ENCODE data around the gene CGB7. TPM values are rescaled to one million over a fixed set of nuclear protein-coding genes. Genes with fewer than 3 reads are reported as not detected.
"Not testable (repeated sequence)": the region's sequence is repeated elsewhere in the genome, so short reads cannot be mapped to it uniquely, and the experiment has no call there.

The CGB7 gene
- total RNA-seq, 3 donors from 2014 or later: not detected

DNA sequence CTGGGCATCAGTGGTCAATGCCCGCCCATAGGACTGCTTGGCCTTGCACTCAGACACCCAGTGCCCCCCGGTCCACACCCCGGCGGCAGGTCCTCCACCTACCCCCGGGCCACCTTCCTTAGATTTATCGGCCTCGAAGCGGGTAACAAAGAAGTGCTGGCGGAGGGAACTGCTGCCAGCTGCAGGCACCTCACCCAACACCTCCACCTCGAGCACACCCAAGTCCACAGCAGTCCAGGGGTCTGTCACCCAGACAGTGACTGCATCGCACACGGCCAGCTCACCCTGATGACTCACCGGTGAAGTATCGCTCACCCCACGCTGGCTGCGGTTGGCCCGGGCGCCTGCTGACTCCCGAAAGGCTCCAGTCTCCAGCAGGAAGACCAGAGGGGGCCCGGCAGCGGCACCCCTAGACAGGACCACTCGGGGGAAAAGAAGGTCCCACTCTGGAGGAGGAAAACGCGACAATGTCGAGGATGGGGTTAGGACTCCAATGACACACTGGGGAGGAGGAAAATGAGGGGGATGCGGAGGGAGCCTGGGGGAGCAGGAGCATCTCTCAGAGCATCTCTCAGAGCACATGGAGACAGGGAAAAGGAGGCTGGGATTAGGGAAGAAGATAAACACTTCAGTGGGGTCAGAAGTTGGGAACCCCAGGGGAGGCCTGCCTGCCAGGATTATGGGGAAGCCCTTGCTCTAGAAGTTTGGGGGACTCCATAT, 18.8 kb downstream of the CGB7 start:
- not testable (repeated sequence) for H3K4me1 Mint-ChIP-seq (ENCODE audit: low read depth); H3K4me3 Mint-ChIP-seq; H3K27me3 Mint-ChIP-seq (ENCODE audit: low read depth); ATAC-seq; H3K9me3 Mint-ChIP-seq; DNase-seq; H3K36me3 Mint-ChIP-seq (ENCODE audit: insufficient read depth)

DNA sequence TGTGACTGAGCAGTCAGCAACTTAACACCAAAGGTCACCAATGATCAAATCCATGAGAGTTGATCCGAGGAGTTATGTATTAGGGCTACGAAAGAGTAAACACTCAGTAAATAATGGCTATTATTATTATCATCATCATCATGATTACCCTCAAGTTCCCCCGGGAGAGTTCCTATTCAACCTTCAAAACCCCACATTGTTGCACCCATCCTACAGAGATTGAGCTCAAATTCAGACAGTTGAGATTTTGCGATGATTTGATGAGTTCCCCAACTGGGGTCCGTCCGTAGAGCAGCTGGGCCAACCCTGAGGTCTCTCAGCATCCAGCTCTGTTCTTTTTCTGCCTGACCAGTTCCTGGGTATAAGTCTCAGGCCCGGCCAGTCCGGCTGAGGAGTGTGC, 19.4 kb downstream of the CGB7 start:
- not testable (repeated sequence) for ATAC-seq; H3K36me3 Mint-ChIP-seq (ENCODE audit: insufficient read depth); H3K4me3 Mint-ChIP-seq; H3K27me3 Mint-ChIP-seq (ENCODE audit: low read depth); DNase-seq; H3K4me1 Mint-ChIP-seq (ENCODE audit: low read depth); H3K9me3 Mint-ChIP-seq

DNA sequence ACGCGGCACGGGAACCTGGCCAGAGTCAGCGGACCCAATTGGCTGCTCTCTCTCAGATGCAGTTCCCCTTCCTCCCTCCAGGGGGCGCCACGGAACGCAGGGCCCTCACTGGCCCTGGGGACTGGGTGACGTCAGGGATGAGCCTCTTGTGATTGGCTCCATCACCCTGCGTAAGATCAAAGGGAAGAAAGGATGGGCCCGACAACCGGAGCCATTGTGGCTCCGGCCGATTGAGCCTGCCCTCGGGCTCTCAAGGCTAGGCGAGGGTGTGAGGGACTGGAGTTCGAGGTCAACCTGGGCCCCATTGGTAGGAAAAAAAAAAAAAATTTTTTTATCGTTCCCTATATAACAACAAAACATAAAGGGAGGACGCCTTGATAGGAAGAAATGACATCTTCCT, 20.7 kb downstream of the CGB7 start, which contains the start of gene CGB1:
TSS of gene CGB1 (minus strand) at position 81 of the 400 bp plus-strand sequence. CDS start 184 bp downstream, outside the sequence.
- ATAC-seq: peak; percentile 30 to 56

DNA sequence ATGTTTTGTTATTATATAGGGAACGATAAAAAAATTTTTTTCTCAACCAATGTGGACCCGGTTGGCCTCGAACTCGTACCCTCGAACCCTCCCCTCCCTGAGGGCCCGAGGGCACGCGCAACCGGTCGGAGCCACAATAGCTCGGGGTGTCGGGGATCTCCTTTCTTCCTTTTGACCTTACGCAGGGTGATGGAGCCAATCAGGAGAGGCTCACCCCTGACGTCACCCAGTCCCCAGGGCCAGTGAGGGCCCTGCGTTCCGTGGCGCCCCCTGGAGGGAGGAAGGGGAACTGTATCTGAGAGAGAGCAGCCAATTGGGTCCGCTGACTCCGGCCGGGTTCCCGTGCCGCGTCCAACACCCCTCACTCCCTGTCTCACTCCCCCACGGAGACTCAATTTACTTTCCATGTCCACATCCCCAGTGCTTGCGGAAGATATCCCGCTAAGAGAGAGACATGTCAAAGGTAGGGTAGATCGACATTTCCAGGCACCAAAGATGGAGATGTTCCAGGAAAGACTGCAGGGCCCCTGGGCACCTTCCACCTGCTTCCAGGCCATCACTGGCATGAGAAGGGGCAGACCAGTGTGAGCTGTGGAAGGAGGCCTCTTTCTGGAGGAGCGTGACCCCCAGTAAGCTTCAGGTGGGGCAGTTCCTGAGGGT, 25.8 kb downstream of the CGB7 start, which contains the start of gene CGB2:
TSS of gene CGB2 (plus strand) at position 249 of the 660 bp plus-strand sequence. CDS start at position 455, 206 bp downstream.
- H3K9me3 Mint-ChIP-seq; H3K27me3 Mint-ChIP-seq (ENCODE audit: low read depth); H3K4me3 Mint-ChIP-seq; H3K36me3 Mint-ChIP-seq (ENCODE audit: insufficient read depth); H3K4me1 Mint-ChIP-seq (ENCODE audit: low read depth): not testable (repeated sequence)
- peak; percentile 70 for DNase-seq
- peak; percentile 78 to 94 for ATAC-seq

More for the DNA sequence above, 20.7 kb downstream of the CGB7 start, which contains the start of gene CGB1:
- not testable (repeated sequence) for H3K9me3 Mint-ChIP-seq; H3K4me3 Mint-ChIP-seq; H3K27me3 Mint-ChIP-seq (ENCODE audit: low read depth); H3K36me3 Mint-ChIP-seq (ENCODE audit: insufficient read depth); H3K4me1 Mint-ChIP-seq (ENCODE audit: low read depth)
- DNase-seq: peak; percentile 40

DNA sequence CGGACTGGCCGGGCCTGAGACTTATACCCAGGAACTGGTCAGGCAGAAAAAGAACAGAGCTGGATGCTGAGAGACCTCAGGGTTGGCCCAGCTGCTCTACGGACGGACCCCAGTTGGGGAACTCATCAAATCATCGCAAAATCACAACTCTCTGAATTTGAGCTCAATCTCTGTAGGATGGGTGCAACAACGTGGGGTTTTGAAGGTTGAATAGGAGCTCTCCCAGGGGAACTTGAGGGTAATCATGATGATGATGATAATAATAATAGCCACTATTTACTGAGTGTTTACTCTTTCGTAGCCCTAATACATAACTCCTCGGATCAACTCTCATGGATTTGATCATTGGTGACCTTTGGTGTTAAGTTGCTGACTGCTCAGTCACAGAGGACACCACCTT, 27.2 kb downstream of the CGB7 start:
- not testable (repeated sequence) for H3K9me3 Mint-ChIP-seq; DNase-seq; H3K36me3 Mint-ChIP-seq (ENCODE audit: insufficient read depth); ATAC-seq; H3K4me3 Mint-ChIP-seq; H3K27me3 Mint-ChIP-seq (ENCODE audit: low read depth); H3K4me1 Mint-ChIP-seq (ENCODE audit: low read depth)

DNA sequence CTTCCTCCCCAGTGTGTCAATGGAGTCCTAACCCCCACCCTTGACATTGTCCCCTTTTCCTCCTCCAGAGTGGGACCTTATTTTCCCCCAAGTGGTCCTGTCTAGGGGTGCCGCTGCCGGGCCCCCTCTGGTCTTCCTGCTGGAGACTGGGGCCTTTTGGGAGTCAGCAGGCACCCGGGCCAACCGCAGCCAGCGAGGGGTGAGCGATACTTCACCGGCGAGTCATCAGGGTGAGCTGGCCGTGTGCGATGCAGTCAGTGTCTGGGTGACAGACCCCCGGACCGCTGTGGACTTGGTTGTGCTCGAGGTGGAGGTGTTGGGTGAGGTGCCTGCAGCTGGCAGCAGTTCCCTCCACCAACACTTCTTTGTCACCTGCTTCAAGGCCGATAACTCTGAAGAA, 27.8 kb downstream of the CGB7 start:
- not testable (repeated sequence) for H3K27me3 Mint-ChIP-seq (ENCODE audit: low read depth); ATAC-seq; H3K4me1 Mint-ChIP-seq (ENCODE audit: low read depth); DNase-seq; H3K9me3 Mint-ChIP-seq; H3K36me3 Mint-ChIP-seq (ENCODE audit: insufficient read depth); H3K4me3 Mint-ChIP-seq

DNA sequence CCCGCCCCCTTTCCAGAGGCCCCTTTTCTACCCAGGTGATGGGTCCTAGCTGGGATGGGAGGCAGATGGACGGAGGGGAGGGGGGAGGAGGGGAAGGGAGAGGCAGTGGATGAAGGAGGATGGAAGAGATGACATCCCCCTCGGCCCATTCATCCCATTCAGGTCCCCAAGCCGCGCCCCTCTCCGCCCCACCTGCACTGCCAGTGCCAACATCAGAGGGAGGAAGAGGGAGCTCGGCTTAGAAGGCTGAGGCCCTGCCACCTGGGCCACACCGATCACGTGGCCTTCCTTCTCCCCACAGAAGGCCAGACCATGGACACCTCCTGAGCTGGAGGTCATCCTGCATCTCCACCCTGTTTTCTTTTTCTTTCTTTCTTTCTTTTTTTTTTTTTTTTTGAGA, 28.9 kb downstream of the CGB7 start:
- not testable (repeated sequence) for H3K4me1 Mint-ChIP-seq (ENCODE audit: low read depth); H3K9me3 Mint-ChIP-seq; H3K4me3 Mint-ChIP-seq; DNase-seq; ATAC-seq; H3K36me3 Mint-ChIP-seq (ENCODE audit: insufficient read depth); H3K27me3 Mint-ChIP-seq (ENCODE audit: low read depth)

DNA sequence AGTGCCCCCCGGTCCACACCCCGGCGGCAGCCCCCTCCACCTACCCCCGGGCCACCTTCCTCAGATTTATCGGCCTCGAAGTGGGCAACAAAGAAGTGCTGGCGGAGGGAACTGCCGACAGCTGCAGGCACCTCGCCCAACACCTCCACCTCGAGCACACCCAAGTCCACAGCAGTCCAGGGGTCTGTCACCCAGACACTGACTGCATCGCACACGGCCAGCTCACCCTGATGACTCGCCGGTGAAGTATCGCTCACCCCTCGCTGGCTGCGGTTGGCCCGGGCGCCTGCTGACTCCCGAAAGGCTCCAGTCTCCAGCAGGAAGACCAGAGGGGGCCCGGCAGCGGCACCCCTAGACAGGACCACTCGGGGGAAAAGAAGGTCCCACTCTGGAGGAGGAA, 31.9 kb downstream of the CGB7 start:
- not testable (repeated sequence) for H3K4me3 Mint-ChIP-seq; ATAC-seq; H3K27me3 Mint-ChIP-seq (ENCODE audit: low read depth); H3K9me3 Mint-ChIP-seq; H3K36me3 Mint-ChIP-seq (ENCODE audit: insufficient read depth); H3K4me1 Mint-ChIP-seq (ENCODE audit: low read depth); DNase-seq

DNA sequence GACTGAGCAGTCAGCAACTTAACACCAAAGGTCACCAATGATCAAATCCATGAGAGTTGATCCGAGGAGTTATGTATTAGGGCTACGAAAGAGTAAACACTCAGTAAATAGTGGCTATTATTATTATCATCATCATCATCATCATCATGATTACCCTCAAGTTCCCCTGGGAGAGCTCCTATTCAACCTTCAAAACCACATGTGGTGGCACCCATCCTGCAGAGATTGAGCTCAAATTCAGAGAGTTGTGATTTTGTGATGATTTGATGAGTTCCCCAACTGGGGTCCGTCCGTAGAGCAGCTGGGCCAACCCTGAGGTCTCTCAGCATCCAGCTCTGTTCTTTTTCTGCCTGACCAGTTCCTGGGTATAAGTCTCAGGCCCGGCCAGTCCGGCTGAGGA, 32.5 kb downstream of the CGB7 start:
- not testable (repeated sequence) for H3K9me3 Mint-ChIP-seq; H3K27me3 Mint-ChIP-seq (ENCODE audit: low read depth); H3K4me1 Mint-ChIP-seq (ENCODE audit: low read depth); H3K4me3 Mint-ChIP-seq; ATAC-seq; H3K36me3 Mint-ChIP-seq (ENCODE audit: insufficient read depth); DNase-seq

DNA sequence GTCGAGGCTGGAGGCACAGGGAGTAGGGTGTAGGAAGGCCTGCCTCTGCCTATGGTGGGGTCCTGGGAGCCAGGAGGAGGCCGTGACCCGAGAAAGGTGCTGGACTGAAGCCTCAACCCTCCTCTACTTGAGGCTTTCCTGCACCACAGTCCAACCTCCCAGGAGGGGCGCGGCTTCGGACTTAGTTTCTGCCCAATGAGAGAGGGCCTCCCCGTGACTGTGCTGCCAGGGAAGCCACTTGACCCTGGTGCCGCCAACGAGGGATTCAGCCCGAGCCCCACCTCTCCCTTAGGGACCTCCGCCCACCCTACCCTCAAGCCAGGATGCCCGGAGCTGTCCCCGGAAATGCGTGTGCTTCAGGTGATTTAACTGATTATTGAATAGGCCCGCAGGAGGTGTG, 33.3 kb downstream of the CGB7 start, which contains the start of gene CGB3:
TSS of gene CGB3 (minus strand) at position 101 of the 400 bp plus-strand sequence. CDS start 362 bp downstream, outside the sequence.
- H3K27me3 Mint-ChIP-seq (ENCODE audit: low read depth); H3K4me3 Mint-ChIP-seq; H3K36me3 Mint-ChIP-seq (ENCODE audit: insufficient read depth); H3K9me3 Mint-ChIP-seq; DNase-seq; H3K4me1 Mint-ChIP-seq (ENCODE audit: low read depth); ATAC-seq: not testable (repeated sequence)

DNA sequence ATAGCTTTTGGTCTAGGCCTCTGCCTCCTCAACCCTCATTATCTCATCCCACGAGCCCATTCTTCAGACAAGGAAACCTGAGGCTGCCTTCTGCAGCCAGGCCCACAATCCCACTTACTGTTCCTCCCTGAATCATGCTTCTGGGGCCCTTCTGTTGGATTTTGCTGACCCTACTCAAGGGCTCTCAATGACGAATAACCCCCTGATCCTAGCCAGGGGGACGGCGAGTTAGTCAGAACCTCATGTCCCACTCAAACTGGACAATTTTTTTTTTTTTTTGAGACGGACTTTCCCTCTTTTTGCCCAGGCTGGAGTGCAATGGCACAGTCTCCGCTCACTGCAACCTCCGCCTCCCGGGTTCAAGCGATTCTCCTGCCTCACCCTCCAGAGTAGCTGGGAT, 35.4 kb downstream of the CGB7 start:
- H3K4me1 Mint-ChIP-seq (ENCODE audit: low read depth): peaks cover 18% of the 10 kb centered on the region
- no peak overlapping the region for H3K4me3 Mint-ChIP-seq
- H3K36me3 Mint-ChIP-seq (ENCODE audit: insufficient read depth): no peaks in the 10 kb centered on the region
- no peaks in the 10 kb centered on the region for H3K9me3 Mint-ChIP-seq
- DNase-seq (no peak), ATAC-seq (no peak)
- H3K27me3 Mint-ChIP-seq (ENCODE audit: low read depth): peaks cover 3% of the 10 kb centered on the region

DNA sequence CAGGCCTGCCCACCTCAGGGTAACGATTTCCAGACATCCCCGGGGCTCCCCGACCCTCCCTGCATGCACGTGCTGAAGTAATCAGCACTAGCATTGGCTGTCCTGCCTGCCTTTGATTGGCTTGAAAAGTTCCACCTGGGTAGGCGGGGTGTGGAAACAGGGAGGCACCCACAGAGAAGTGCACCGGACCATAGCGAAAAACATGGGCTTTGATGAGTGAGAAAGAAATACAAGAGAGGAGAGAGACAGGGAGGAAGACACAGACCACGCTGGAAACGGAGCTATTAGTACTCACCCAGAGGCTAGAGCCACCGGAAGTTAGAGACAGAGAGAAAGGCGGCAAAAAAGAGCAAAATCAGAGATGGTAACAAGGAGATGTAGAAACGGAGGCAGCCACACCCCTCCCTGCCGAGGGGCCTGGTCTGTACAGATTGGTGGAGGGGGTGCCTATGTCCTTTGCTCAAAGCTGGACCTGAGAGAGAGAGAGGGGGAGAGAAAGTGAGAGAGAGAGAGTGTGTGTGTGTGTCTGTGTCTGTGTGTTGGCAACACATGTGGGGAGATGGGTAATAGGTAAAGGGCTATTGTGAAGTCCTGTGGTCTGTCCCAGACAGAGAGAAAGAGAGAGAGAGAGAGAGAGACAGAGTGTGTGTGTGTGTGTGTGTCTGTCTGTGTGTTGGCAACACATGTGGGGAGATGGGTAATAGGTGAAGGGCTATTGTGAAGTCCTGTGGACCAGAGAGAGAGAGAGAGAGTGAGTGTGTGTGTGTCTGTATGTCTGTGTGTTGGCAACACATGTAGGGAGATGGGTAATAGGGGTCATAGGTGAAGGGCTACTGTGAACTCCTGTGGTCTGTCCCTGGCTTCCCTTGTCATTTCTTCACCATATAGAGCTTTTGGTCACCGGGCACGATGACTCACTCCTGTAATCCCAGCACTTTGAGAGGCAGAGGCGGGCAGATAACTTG, 36.3 kb downstream of the CGB7 start:
- Mint-ChIP-seq H3K4me1 (ENCODE audit: low read depth) (peaks cover 18% of the 10 kb centered on the region), H3K4me3 (no peak overlapping the region), H3K27me3 (ENCODE audit: low read depth) (peaks cover 3% of the 10 kb centered on the region), H3K36me3 (ENCODE audit: insufficient read depth) (no peaks in the 10 kb centered on the region), H3K9me3 (no peaks in the 10 kb centered on the region)
- ATAC-seq: no peak
- DNase-seq: no peak

DNA sequence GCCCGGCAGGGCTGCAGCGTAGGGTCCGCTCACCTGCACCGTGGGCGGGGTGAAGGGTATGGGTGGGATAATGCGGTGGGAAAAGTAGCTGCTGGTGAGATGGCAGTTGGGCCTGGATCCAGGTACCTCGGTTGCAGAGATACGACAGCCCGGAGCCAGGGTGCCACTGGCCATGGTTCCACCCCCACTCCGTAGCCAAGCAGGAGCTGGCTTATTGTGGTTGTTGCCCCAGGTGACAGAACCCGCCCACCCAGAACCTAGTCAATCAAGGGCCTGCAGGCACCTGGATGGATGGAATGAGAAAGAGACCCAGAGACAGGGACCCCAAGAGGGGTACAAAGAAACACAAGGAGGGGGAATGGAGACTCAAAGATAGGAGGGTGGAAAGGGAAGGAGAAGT, 37.2 kb downstream of the CGB7 start:
- no peak overlapping the region for H3K4me3 Mint-ChIP-seq
- DNase-seq: no peak

DNA sequence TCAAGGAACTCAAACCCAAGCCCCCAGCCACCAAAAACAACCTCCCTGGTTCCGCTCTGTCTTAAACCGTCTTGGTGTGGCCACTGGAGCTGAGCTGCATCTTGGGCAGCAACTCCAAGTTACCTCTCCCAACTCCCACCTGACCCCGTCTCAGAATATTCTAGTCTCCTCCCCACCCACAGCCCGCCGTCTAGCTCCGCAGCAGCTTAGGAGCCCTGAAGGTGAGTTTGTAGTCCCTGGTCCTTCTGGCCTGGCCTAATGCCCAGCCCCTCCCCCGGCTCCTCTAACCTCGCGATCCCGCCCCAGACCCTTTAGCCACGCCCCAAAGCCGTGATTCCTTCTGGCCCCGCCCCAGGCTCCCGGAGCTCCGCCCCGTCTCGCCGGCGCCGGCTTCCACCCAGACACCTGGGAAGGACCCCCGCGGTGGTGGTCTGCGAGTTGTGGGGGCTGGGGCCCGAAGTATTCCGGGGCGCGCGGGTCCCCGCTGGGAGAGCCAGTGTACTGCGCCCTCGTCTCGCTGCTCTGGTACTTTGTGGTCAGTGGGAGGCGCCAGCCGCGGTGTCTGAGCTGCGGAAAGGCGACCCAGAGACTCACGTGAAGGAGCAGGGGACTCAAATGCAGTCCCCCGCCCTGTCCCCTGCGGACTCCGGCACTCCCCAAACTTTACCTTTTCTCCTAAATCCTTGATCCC, 38.2 kb downstream of the CGB7 start:
- Mint-ChIP-seq H3K27me3 (ENCODE audit: low read depth) (peaks cover 3% of the 10 kb centered on the region), H3K9me3 (no peaks in the 10 kb centered on the region), H3K36me3 (ENCODE audit: insufficient read depth) (peaks cover 2% of the 10 kb centered on the region), H3K4me3 (peak overlapping the region; percentile 77), H3K4me1 (ENCODE audit: low read depth) (peaks cover 18% of the 10 kb centered on the region)
- ATAC-seq (peak; percentile 38 to 59), DNase-seq (peak; percentile 65)

More for the DNA sequence above, 37.2 kb downstream of the CGB7 start:
- Mint-ChIP-seq H3K9me3 (no peaks in the 10 kb centered on the region), H3K27me3 (ENCODE audit: low read depth) (peaks cover 3% of the 10 kb centered on the region), H3K36me3 (ENCODE audit: insufficient read depth) (peaks cover 2% of the 10 kb centered on the region), H3K4me1 (ENCODE audit: low read depth) (peaks cover 18% of the 10 kb centered on the region)
- ATAC-seq: no peak
